ENCODE data around the gene ADISSP.
A peak's percentile ranks its signal among the peaks of the same experiment; 100 is the strongest.

ADISSP gene

DNA sequence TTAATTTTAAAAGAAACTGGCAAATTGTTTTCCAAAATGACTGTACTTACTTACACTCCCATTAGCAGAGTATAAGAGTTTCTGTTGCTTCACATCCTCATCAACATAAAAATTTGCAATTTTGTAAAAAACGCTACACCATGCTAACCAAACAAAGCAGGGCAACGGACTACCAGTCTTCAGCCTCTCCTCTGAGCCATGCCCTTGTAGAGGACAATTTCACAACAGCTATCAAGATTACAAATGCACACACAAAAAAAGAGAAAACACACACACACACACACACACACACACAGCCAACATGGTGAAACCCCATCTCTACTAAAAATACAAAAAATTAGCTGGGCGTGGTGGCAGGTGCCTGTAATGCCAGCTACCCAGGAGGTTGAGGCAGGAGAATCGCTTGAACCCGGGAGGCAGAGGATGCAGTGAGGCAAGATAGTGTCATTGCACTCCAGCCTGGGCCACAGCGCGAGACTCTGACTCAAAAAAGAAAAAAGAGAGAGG, 4.1 kb upstream of the ADISSP start:
- H3K36me3 ChIP-seq (ENCODE audit: control insufficient read depth in 2 of 2, insufficient read depth in 1 of 2, low read length in 2 of 2) = no peaks in the 10 kb centered on the region; a peak in 1 of 3 replicates
- H3K9me3 ChIP-seq (ENCODE audit: control insufficient read depth, insufficient read depth, low read depth, low read length) = no peaks in the 10 kb centered on the region
- ChIA-PET CTCF (interaction anchor here (0.6 to 2.0 kb wide), 7 partner anchors 10 to 126 kb away, joined by 3 to 9 read pairs (median 3); partner anchors contain the start of genes CENPB and SPEF1), POLR2A (no interaction called here)
- no peak overlapping the region for H3K27ac ChIP-seq (ENCODE audit: extremely low read depth, low read depth, low read length)
- H3K4me1 ChIP-seq (ENCODE audit: control insufficient read depth, insufficient read depth, low read length) = peaks cover 4% of the 10 kb centered on the region
- TF ChIP-seq, protein P1, sequence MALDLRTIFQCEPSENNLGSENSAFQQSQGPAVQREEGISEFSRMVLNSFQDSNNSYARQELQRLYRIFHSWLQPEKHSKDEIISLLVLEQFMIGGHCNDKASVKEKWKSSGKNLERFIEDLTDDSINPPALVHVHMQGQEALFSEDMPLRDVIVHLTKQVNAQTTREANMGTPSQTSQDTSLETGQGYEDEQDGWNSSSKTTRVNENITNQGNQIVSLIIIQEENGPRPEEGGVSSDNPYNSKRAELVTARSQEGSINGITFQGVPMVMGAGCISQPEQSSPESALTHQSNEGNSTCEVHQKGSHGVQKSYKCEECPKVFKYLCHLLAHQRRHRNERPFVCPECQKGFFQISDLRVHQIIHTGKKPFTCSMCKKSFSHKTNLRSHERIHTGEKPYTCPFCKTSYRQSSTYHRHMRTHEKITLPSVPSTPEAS (tag by site-specific recombination; IDR thresholded peaks at IDR 0.05) = peak; percentile 78
- TF ChIP-seq, protein P2, sequence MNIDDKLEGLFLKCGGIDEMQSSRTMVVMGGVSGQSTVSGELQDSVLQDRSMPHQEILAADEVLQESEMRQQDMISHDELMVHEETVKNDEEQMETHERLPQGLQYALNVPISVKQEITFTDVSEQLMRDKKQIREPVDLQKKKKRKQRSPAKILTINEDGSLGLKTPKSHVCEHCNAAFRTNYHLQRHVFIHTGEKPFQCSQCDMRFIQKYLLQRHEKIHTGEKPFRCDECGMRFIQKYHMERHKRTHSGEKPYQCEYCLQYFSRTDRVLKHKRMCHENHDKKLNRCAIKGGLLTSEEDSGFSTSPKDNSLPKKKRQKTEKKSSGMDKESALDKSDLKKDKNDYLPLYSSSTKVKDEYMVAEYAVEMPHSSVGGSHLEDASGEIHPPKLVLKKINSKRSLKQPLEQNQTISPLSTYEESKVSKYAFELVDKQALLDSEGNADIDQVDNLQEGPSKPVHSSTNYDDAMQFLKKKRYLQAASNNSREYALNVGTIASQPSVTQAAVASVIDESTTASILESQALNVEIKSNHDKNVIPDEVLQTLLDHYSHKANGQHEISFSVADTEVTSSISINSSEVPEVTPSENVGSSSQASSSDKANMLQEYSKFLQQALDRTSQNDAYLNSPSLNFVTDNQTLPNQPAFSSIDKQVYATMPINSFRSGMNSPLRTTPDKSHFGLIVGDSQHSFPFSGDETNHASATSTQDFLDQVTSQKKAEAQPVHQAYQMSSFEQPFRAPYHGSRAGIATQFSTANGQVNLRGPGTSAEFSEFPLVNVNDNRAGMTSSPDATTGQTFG (tag by site-specific recombination; IDR thresholded peaks at IDR 0.05; ENCODE audit: borderline replicate concordance) = no peak
- no peak for TF ChIP-seq KLF16 (tag by site-specific recombination; IDR thresholded peaks at IDR 0.05)
- no peak overlapping the region for H3K4me3 ChIP-seq (ENCODE audit: low read depth, low read length)

DNA sequence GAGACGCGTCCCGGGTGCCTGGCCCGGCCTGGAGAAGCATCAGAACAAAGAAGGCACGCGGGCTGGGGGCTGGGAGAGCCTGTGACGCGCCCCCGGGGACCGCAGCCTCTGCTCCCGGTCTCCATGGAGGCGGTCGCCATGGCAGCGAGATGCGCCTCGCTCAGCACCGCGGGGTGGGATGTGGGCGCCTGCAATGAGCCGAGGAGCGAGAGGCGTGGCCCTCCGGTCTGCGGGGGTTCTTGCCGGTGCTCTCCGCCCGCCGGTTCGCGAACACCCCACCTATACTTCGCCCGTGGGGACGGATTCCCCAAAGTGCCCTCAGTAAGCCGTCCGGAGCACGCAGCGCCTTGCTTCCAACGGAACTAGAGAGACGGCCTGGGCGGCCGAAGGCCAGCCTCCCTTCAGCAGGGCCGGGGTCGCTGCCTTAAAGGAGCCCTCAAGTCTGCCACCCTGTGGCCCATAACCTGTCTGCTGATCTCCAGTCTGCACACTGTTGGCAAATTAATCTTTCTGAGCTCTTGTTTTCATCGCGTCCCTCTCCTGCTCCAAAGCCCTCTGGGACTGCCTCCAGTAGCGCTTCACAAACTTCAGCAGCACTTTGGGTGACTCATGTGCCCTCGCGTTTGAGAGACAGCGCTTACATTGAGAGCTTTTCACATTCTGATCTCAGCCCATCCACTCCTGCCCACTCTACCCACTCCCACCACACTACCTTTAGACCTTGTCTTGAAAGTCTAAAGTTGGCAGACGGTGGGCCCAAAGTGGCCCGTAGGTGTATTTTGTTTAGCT, 983 bp upstream of the ADISSP start:
- H3K4me3 ChIP-seq (ENCODE audit: low read depth, low read length) = peak overlapping the region; percentile 70
- POLR2A ChIA-PET = interaction anchor here (0.5 to 3.1 kb wide), 27 partner anchors 10 to 360 kb away, joined by 3 to 36 read pairs (median 4); partner anchors contain the start of genes AP5S1, CDC25B, CENPB and SPEF1
- H3K27ac ChIP-seq (ENCODE audit: extremely low read depth, low read depth, low read length) = peak overlapping the region; percentile 68
- no peaks in the 10 kb centered on the region for H3K9me3 ChIP-seq (ENCODE audit: control insufficient read depth, insufficient read depth, low read depth, low read length)
- peaks cover 7% of the 10 kb centered on the region for H3K4me1 ChIP-seq (ENCODE audit: control insufficient read depth, insufficient read depth, low read length)
- CTCF ChIA-PET = interaction anchor here (0.6 to 10.8 kb wide), 27 partner anchors 10 to 875 kb away, joined by 3 to 133 read pairs (median 5); partner anchors contain the start of genes AP5S1 and SPEF1
- peaks cover 0 to 3% of the 10 kb centered on the region in 2 experiments; a peak in 1 of 3 replicates for H3K36me3 ChIP-seq (ENCODE audit: control insufficient read depth in 2 of 2, insufficient read depth in 1 of 2, low read length in 2 of 2)
- no peak for TF ChIP-seq ZBTB7A (tag by site-specific recombination; IDR thresholded peaks at IDR 0.05; ENCODE audit: low read depth)
- no peak for TF ChIP-seq HOXA7 (CRISPR knock-in tag; IDR thresholded peaks at IDR 0.05; ENCODE audit: borderline replicate concordance)
- TF ChIP-seq ZNF654 (tag by site-specific recombination; IDR thresholded peaks at IDR 0.05; ENCODE audit: low read depth) = peak; percentile 14; the same call in 1 of the 2 replicates
- TF ChIP-seq ZNF785 (tag by site-specific recombination; IDR thresholded peaks at IDR 0.05) = no peak
- TF ChIP-seq ZNF544 (tag by site-specific recombination; IDR thresholded peaks at IDR 0.05) = no peak
- TF ChIP-seq SP3 (tag by site-specific recombination; IDR thresholded peaks at IDR 0.05) = no peak
- TF ChIP-seq, protein P3, sequence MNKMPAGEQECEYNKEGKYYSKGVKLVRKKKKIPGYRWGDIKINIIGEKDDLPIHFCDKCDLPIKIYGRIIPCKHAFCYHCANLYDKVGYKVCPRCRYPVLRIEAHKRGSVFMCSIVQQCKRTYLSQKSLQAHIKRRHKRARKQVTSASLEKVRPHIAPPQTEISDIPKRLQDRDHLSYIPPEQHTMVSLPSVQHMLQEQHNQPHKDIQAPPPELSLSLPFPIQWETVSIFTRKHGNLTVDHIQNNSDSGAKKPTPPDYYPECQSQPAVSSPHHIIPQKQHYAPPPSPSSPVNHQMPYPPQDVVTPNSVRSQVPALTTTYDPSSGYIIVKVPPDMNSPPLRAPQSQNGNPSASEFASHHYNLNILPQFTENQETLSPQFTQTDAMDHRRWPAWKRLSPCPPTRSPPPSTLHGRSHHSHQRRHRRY (tag by site-specific recombination; IDR thresholded peaks at IDR 0.05) = no peak
- TF ChIP-seq, protein P4, sequence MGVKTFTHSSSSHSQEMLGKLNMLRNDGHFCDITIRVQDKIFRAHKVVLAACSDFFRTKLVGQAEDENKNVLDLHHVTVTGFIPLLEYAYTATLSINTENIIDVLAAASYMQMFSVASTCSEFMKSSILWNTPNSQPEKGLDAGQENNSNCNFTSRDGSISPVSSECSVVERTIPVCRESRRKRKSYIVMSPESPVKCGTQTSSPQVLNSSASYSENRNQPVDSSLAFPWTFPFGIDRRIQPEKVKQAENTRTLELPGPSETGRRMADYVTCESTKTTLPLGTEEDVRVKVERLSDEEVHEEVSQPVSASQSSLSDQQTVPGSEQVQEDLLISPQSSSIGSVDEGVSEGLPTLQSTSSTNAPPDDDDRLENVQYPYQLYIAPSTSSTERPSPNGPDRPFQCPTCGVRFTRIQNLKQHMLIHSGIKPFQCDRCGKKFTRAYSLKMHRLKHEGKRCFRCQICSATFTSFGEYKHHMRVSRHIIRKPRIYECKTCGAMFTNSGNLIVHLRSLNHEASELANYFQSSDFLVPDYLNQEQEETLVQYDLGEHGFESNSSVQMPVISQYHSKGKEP (tag by site-specific recombination; IDR thresholded peaks at IDR 0.05) = peak; percentile 6; the same call in 1 of the 2 replicates
- no peak for TF ChIP-seq ZNF223 (tag by site-specific recombination; IDR thresholded peaks at IDR 0.05)
- TF ChIP-seq ZNF202 (tag by site-specific recombination; IDR thresholded peaks at IDR 0.05; ENCODE audit: borderline replicate concordance) = no peak
- TF ChIP-seq IKZF3 (tag by site-specific recombination; IDR thresholded peaks at IDR 0.05) = no peak
- TF ChIP-seq ZNF600 (tag by site-specific recombination; IDR thresholded peaks at IDR 0.05) = peak; percentile 57; the same call in 1 of the 2 replicates
- 0 out of 2 replicates have a peak, but pooled peaks have one; percentile 14 for TF ChIP-seq ZSCAN30 (tag by site-specific recombination; IDR thresholded peaks at IDR 0.05)
- no peak for TF ChIP-seq SALL2 (tag by site-specific recombination; IDR thresholded peaks at IDR 0.05; ENCODE audit: borderline replicate concordance)
- no peak for TF ChIP-seq ZNF23 (tag by site-specific recombination; IDR thresholded peaks at IDR 0.05; ENCODE audit: borderline replicate concordance)
- TF ChIP-seq SETDB1 (IDR thresholded peaks at IDR 0.05; ENCODE audit: insufficient read length, low read length) = no peak
- TF ChIP-seq OSR2 (tag by site-specific recombination; IDR thresholded peaks at IDR 0.05) = peak; percentile 91
- no peak for TF ChIP-seq ZNF211 (tag by site-specific recombination; IDR thresholded peaks at IDR 0.05; ENCODE audit: low read depth)
- TF ChIP-seq, protein P5, sequence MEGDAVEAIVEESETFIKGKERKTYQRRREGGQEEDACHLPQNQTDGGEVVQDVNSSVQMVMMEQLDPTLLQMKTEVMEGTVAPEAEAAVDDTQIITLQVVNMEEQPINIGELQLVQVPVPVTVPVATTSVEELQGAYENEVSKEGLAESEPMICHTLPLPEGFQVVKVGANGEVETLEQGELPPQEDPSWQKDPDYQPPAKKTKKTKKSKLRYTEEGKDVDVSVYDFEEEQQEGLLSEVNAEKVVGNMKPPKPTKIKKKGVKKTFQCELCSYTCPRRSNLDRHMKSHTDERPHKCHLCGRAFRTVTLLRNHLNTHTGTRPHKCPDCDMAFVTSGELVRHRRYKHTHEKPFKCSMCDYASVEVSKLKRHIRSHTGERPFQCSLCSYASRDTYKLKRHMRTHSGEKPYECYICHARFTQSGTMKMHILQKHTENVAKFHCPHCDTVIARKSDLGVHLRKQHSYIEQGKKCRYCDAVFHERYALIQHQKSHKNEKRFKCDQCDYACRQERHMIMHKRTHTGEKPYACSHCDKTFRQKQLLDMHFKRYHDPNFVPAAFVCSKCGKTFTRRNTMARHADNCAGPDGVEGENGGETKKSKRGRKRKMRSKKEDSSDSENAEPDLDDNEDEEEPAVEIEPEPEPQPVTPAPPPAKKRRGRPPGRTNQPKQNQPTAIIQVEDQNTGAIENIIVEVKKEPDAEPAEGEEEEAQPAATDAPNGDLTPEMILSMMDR (tag by site-specific recombination; IDR thresholded peaks at IDR 0.05) = peak; percentile 85
- TF ChIP-seq, protein P6, sequence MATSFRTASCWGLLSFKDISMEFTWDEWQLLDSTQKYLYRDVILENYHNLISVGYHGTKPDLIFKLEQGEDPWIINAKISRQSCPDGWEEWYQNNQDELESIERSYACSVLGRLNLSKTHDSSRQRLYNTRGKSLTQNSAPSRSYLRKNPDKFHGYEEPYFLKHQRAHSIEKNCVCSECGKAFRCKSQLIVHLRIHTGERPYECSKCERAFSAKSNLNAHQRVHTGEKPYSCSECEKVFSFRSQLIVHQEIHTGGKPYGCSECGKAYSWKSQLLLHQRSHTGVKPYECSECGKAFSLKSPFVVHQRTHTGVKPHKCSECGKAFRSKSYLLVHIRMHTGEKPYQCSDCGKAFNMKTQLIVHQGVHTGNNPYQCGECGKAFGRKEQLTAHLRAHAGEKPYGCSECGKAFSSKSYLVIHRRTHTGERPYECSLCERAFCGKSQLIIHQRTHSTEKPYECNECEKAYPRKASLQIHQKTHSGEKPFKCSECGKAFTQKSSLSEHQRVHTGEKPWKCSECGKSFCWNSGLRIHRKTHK (tag by site-specific recombination; IDR thresholded peaks at IDR 0.05) = no peak
